Measurements from ENCODE around the gene JMJD8. TPM values are rescaled to one million over a fixed set of nuclear protein-coding genes. Genes with fewer than 3 reads are reported as not detected.

The JMJD8 gene
- total RNA-seq, 4 donors from 2014 or later = 72.8 to 156 (median 124) TPM

GRCh38 chr16:684961-685696 is 995 bp upstream of the JMJD8 start:
- H3K4me1 ChIP-seq = peaks cover 33 to 54% of the 10 kb centered on the region in 2 donors
- intact Hi-C loops (cut with DNase I) = no loop called here
- WGBS, 2 donors = 95% methylated on average over 45 to 61 of the region's 61 CpGs
- H3K27ac ChIP-seq = peak overlapping the region in 1 of 3 donors; percentile 66
- H3K36me3 ChIP-seq = peaks cover 18 to 20% of the 10 kb centered on the region in 2 donors
- TF ChIP-seq POLR2A (IDR thresholded peaks at IDR 0.05) = no peak
- no peak for TF ChIP-seq CTCF (IDR thresholded peaks at IDR 0.05)
- no peaks in the 10 kb centered on the region for H3K9me3 ChIP-seq
- no peak for DNase-seq
- peak overlapping the region in 1 of 3 donors; percentile 86 for H3K4me3 ChIP-seq (replicated peaks in 1 of 3)
- no peaks in the 10 kb centered on the region for H3K27me3 ChIP-seq

GRCh38 chr16:683396-684070 is 601 bp downstream of the JMJD8 start:
- peaks cover 18 to 20% of the 10 kb centered on the region in 2 donors for H3K36me3 ChIP-seq
- 28 to 44% methylated on average over 5 to 27 of the region's 57 CpGs for WGBS, 2 donors
- peaks cover 30 to 49% of the 10 kb centered on the region in 2 donors for H3K4me1 ChIP-seq
- H3K4me3 ChIP-seq (replicated peaks in 1 of 3) = peak overlapping the region in 1 of 3 donors; percentile 86
- intact Hi-C loops (cut with DNase I) = no loop called here
- H3K27ac ChIP-seq = peak overlapping the region in 1 of 3 donors; percentile 6
- no peak for DNase-seq
- TF ChIP-seq CTCF (IDR thresholded peaks at IDR 0.05) (no peak), POLR2A (IDR thresholded peaks at IDR 0.05) (no peak)
- no peaks in the 10 kb centered on the region for H3K27me3 ChIP-seq
- H3K9me3 ChIP-seq = no peaks in the 10 kb centered on the region

- no peak overlapping the region for H3K27ac ChIP-seq
- no peak for DNase-seq
- H3K4me3 ChIP-seq (replicated peaks in 1 of 3) = no peak overlapping the region
These were observed 1.4 kb downstream of the JMJD8 start for GRCh38 chr16:682493-683395.

GRCh38 chr16:681746-682427 is 2.2 kb downstream of the JMJD8 start:
- no peak for TF ChIP-seq CTCF (IDR thresholded peaks at IDR 0.05)
- TF ChIP-seq POLR2A (IDR thresholded peaks at IDR 0.05) = no peak
- intact Hi-C loops (cut with DNase I) = no loop called here
- Histone ChIP-seq H3K4me3 (replicated peaks in 1 of 3) (no peak overlapping the region), H3K9me3 (no peaks in the 10 kb centered on the region), H3K27ac (no peak overlapping the region), H3K4me1 (peaks cover 30 to 49% of the 10 kb centered on the region in 2 donors), H3K36me3 (peaks cover 18 to 19% of the 10 kb centered on the region in 2 donors), H3K27me3 (no peaks in the 10 kb centered on the region)
- DNase-seq = no peak
- 79 to 89% methylated on average over 20 to 21 of the region's 28 CpGs for WGBS, 2 donors

More at GRCh38 chr16:682493-683395, 1.4 kb downstream of the JMJD8 start:
- no peaks in the 10 kb centered on the region for H3K27me3 ChIP-seq
- H3K36me3 ChIP-seq = peaks cover 18 to 20% of the 10 kb centered on the region in 2 donors
- intact Hi-C loops (cut with DNase I) = no loop called here
- TF ChIP-seq POLR2A (IDR thresholded peaks at IDR 0.05) (no peak), CTCF (IDR thresholded peaks at IDR 0.05) (no peak)
- WGBS, 2 donors = 89 to 95% methylated on average over 21 to 34 of the region's 36 CpGs
- H3K9me3 ChIP-seq = no peaks in the 10 kb centered on the region
- H3K4me1 ChIP-seq = peaks cover 30 to 49% of the 10 kb centered on the region in 2 donors

Measured in thyroid gland (tissue), 4 donors.